HG03432 (cell line): ENCODE results near the gene SLC7A8.
"Not testable (repeated sequence)": the region's sequence is repeated elsewhere in the genome, so short reads cannot be mapped to it uniquely, and the experiment has no call there.

Experiments
- ATAC-seq: cut with Tn5 transposase; IDR thresholded peaks from one replicate; pipeline ENCODE4 v1.9.1; 2021; ENCODE audit warnings: mild to moderate bottlenecking, moderate library complexity; ENCODE audit not compliant: unreplicated experiment

SLC7A8 gene

GRCh38 chr14:23115039-23115731, 68.3 kb downstream of the SLC7A8 start:
- ATAC-seq = no peak

DNA sequence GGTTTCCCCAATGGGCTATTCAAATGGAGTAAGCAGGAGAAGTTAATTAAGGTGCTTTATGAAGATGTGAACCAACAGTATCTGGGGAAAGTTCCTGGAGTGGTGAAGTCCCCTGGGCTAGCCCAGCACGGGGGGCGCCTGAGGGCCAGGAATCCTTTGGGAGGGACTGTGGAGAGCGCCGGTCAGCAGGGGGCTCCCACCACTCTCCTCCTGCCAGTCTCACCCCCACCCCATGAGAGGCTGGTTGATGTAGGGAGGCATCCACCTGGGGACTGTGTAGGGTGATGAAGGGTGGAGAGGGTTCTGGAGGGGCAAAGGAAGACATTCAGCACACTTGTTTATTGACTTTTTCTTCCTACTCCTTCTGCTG, 68.8 kb downstream of the SLC7A8 start:
- ATAC-seq = no peak

- ATAC-seq = no peak
Measured at GRCh38 chr14:23114120-23114458, 69.4 kb downstream of the SLC7A8 start.

GRCh38 chr14:23113431-23114119, 69.9 kb downstream of the SLC7A8 start:
- no peak for ATAC-seq

DNA sequence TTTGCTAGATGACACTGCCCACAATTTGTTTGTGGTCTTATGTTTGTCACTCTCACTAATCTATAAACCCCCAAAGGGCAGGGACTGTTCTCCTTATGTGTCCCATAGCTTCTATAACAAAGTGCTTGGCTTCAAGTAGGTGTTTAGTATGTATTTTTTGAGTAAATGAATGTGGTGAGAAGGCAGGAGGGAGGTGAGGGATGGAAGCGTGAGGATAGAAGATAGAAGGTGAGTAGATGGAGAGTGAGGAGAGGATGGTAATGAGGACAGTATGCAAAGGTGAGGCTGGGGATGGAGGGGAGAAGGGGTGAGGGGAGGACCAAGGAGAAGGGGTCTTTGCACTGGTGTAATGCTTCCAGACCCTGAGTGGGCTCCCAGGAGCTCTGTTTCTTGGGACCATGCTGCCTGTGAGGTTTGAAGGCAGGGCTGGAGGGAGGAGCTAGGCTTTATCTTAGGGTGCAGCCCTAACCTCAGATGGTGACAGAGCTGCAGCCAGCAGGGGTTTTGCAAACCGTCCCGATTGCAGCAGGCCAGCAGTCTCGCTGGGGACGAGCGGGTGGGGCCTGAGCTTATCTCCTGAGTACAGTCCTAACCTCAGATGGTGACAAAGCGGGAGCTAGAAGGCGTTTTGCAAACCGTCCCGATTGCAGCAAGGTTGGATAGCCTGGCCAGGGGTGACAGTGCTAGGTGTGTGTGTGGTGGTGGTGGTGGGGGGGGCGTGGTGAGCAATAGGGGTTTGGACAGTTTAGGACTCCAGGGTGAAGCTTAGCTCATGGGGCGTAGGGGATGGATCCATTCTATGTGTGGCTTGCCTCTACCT, 70.9 kb downstream of the SLC7A8 start:
- ATAC-seq = no peak

DNA sequence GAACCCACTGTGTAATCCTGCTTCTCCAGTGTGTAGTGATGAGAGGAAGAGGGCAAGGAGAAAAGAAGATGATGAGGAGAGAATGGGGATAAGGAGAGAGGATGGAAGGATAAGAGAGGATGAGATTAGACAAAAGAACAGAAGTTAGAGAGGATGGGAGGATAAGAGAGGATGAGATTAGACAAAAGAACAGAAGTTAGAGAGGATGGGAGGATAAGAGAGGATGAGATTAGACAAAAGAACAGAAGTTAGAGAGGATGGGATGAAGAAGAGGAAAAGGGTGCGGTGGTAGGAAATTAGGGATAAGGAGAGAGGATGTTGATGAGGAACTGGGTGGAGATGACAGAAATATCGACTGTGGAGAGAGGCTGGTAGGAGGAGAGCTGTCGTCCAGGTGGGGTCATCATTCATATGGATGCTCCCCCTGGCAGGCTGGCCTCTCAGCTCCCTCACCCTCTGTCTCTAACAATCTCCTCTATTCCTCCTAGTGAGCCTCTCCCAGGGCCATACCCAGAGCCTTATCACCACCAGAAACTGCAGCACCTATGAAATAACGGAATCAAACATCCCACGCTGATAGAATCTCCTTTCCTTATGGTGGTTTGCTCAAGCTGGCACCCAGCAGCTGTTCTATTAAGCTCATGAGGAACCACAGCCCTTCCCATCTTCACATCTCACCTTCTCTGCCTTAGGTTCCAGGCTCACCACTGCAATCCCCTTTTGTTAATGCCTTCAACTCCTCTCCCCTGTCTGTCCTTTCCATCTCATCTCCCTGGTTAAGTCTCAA, 72.7 kb downstream of the SLC7A8 start:
- ATAC-seq = no peak

DNA sequence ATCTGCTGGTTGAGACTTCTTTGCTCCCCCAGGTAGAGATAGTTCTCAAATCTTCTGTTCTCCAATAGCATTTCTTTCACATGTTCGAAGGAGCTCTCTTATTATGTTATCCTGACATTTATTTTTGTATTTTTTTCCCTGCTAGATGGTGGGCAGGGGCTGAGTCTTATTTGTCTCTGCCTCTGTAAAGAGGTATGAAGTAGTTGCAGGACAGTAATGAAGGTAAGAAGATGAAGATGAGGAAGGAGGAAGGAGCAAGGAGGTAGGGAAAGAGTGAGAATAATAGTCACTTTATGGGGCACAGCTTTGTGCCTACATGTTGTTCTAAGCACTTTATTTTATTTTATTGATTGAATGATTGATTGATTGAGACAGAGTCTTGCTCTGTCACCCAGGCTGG, 73.7 kb downstream of the SLC7A8 start:
- ATAC-seq = no peak

DNA sequence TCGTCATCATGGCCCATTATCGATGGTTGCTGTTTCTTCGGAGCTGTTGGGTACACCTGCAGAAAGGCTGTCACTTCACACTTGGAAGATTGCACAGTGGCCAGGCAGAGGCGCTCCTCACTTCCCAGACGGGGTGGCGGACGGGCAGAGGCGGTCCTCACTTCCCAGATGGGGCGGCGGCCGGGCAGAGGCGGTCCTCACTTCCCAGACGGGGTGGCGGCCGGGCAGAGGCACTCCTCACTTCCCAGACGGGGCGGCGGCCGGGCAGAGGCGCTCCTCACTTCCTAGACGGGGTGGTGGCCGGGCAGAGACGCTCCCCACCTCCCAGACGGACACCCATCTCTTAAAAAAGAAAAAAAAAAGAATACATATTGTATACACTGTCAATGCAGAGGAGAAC, 75.3 kb downstream of the SLC7A8 start:
- ATAC-seq = not testable (repeated sequence)

- ATAC-seq = not testable (repeated sequence)
Measured at GRCh38 chr14:23107620-23108019, 75.8 kb downstream of the SLC7A8 start.

DNA sequence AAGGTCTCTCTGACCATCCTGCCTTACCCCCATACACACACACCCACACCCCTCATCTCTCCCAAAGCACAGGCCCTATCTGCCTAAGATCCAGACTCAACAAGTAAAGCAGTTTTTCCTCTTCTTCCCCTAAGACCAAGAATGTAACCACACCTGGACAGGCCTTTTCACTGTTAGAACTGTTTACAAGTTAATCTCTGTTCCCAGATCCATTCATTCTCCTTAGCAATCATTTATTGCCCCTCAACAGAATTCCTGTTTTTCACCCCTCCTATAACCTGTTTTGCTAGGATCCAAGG, 76.8 kb downstream of the SLC7A8 start:
- ATAC-seq = no peak

GRCh38 chr14:23105348-23105824, 78.1 kb downstream of the SLC7A8 start:
- no peak for ATAC-seq

GRCh38 chr14:23104591-23105347, 78.7 kb downstream of the SLC7A8 start, which contains the start of gene CIROP:
Gene CIROP (minus strand): TSS chr14:23104989. CDS start chr14:23104920, 69 bp downstream.
- no peak for ATAC-seq

- ATAC-seq = no peak
Measured at GRCh38 chr14:23104070-23104590, 79.3 kb downstream of the SLC7A8 start.

GRCh38 chr14:23103581-23103980, 79.9 kb downstream of the SLC7A8 start:
- no peak for ATAC-seq

- ATAC-seq = no peak
Measured at GRCh38 chr14:23102801-23103200, 80.7 kb downstream of the SLC7A8 start.

DNA sequence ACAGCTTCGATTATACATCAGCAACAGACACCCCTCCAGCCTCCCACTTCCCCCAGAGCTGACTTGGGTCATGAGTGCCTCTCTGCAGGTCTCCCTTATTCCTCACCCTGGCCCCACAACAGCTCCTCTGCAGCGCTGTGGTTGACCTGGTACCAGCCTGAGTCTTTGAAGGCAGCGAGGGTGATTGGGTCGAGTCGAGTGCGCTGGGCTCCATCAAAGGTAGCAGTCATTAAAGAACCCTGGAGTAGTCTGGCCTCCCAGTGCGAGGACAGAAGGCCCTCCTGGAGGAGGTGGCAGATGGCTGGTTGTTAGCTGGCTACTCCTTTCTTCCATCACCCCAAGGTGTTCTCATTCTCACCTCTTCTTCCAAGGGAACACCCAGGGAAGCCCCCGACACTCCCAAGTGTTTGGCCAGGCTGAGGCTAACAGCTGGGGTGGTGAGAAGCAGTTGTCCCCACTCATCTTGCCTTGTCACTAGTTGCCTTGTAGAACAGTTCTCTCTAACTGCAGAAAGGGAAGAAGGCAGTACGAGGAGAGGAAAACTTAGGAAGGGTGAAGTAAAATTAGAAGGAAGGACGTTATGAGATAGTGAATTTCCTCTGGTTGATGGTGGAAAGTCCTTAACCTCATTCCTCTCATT, 81.4 kb downstream of the SLC7A8 start:
- ATAC-seq = no peak

GRCh38 chr14:23101213-23101970, 82.1 kb downstream of the SLC7A8 start:
- no peak for ATAC-seq

DNA sequence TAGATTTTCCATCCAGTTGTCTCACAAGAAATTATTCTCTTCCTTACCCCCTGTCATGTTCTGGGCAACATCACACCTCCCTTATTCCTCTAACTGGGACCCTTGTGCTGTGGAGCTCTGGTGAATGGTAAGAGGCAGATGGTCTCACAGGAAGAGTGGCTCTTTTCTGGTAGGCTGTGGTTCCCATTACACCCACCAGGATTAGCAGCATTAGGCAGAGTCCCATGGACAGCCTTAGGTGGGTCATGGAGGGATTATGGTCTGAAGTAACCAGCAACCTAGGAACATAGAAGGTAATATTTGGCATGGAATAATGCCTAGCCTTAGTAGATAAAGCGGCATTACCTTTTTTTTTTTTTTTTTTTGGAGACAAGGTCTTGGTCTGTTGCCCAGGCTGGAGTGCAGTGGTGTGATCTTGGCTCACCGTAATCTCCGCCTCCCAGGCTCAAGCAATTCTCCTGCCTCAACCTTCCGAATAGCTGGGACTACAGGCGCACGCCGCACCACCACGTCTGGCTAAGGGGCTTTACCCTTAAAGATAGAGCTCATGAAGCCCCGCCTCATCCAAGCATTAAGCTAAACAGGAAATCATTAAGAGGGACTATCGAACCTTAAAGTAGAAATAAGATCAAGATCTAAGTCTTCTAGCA, 84.1 kb downstream of the SLC7A8 start:
- ATAC-seq = no peak
